Endothelial cell of umbilical vein (primary cell): ENCODE results near the gene AFG1L. TPM values are rescaled to one million over a fixed set of nuclear protein-coding genes. Genes with fewer than 3 reads are reported as not detected.
"Not testable (repeated sequence)": the region's sequence is repeated elsewhere in the genome, so short reads cannot be mapped to it uniquely, and the experiment has no call there.

Experiments used
- BruUV-seq: library from RNA; stranded (reverse); fragments of 400-500 nt; replicated peaks from 2 replicates; lab custom pipeline; 2021; lab: Mats Ljungman, UMichigan
- CTCF ChIA-PET: fragments of 300-600, 350-600 bp; sonication (Branson Sonifier 250); formaldehyde crosslinking; loops from one replicate; lab custom pipeline; 2021; ENCODE audit warnings: antibody characterized with exemption, inconsistent platforms; lab: Charles Lee
- POLR2A ChIA-PET: fragments of 300-600, 350-600 bp; sonication (Branson Sonifier 250); formaldehyde crosslinking; loops from one replicate; lab custom pipeline; 2021; ENCODE audit warnings: antibody characterized with exemption, inconsistent platforms; lab: Charles Lee
- DNase-seq: peaks from one replicate; pipeline ENCODE4 v3.0.0-alpha.2; 2011; ENCODE audit warnings: low read depth, low spot score
- FAIRE-seq: peaks from 2 replicates; lab custom pipeline; 2011; peaks lifted over from hg19 to GRCh38; lab: Jason Lieb, UNC
- H2AFZ ChIP-seq: 2 replicates; pipeline ENCODE4 v1.6.0; 2012; ENCODE audit warnings: low read depth, low read length, control low read depth, inconsistent platforms
- H3K27ac ChIP-seq: 2 replicates; pipeline ENCODE4 v1.5.1; 2011; ENCODE audit warnings: low read depth, mild to moderate bottlenecking, control low read depth, low read length, moderate library complexity; ENCODE audit not compliant: insufficient read depth
- H3K27me3 ChIP-seq, 2 experiments: 2 replicates each; pipeline versions ENCODE4 v1.6.0 to v1.6.1; 2011; ENCODE audit warnings: low read length in 2 of 2, mixed read lengths in 1 of 2; ENCODE audit not compliant: control insufficient read depth in 2 of 2, insufficient read depth in 2 of 2
- H3K36me3 ChIP-seq, 2 experiments: 2 replicates in 1 of 2; 3 replicates in 1 of 2; pipeline ENCODE4 v1.5.1; 2011; ENCODE audit warnings: low read length in 2 of 2, mild to moderate bottlenecking in 1 of 2, moderate library complexity in 1 of 2; ENCODE audit not compliant: control insufficient read depth in 2 of 2, insufficient read depth in 2 of 2; ENCODE audit errors: extremely low read depth in 1 of 2
- H3K4me1 ChIP-seq: 3 replicates; pipeline ENCODE4 v1.5.1; 2011; ENCODE audit warnings: mild to moderate bottlenecking, low read length; ENCODE audit not compliant: control insufficient read depth, insufficient read depth; ENCODE audit errors: extremely low read depth
- H3K4me2 ChIP-seq: 2 replicates; pipeline ENCODE4 v1.6.1; 2011; ENCODE audit warnings: low read length, control low read depth, mixed read lengths; ENCODE audit not compliant: insufficient read depth
- H3K4me3 ChIP-seq, 3 experiments: fragments of 200-600 bp in 1 of 3; sonication (generic), shearing (Covaris generic) in 1 of 3; replicated peaks in 1 of 3; 2 replicates each; pipeline ENCODE4 v1.5.1; 2011 to 2016; ENCODE audit warnings: control low read depth in 3 of 3, low read length in 3 of 3, mild to moderate bottlenecking in 2 of 3, inconsistent platforms in 1 of 3, low read depth in 1 of 3, moderate library complexity in 1 of 3; ENCODE audit not compliant: insufficient read depth in 1 of 3
- H3K79me2 ChIP-seq: 2 replicates; pipeline ENCODE4 v1.6.0; 2012; ENCODE audit warnings: low read length, inconsistent platforms; ENCODE audit not compliant: control insufficient read depth, insufficient read depth
- H3K9ac ChIP-seq: replicated peaks from 2 replicates; pipeline ENCODE3; 2011; ENCODE audit warnings: low read length, control low read depth; ENCODE audit not compliant: insufficient read depth; ENCODE audit errors: extremely low read depth
- H3K9me1 ChIP-seq: replicated peaks from 3 replicates; pipeline ENCODE4 v1.6.0; 2011; ENCODE audit warnings: mild to moderate bottlenecking, low read length; ENCODE audit not compliant: control insufficient read depth, insufficient read depth; ENCODE audit errors: extremely low read depth
- H3K9me3 ChIP-seq: replicated peaks from 2 replicates; pipeline ENCODE4 v1.5.1; 2012; ENCODE audit warnings: low read length, inconsistent platforms; ENCODE audit not compliant: control insufficient read depth, insufficient read depth
- H4K20me1 ChIP-seq: replicated peaks from 2 replicates; pipeline ENCODE3; 2011; ENCODE audit warnings: mild to moderate bottlenecking, low read length; ENCODE audit not compliant: control insufficient read depth, insufficient read depth; ENCODE audit errors: extremely low read depth
- CTCF ChIP-seq, 2 donors: IDR thresholded peaks; 1 replicate in 1 of 2; 2 replicates in 1 of 2; pipeline ENCODE4 v1.5.1; 2011; ENCODE audit warnings: low read length in 2 of 2, mild to moderate bottlenecking in 2 of 2, moderate library complexity in 2 of 2, control low read depth in 1 of 2, inconsistent platforms in 1 of 2, low read depth in 1 of 2; ENCODE audit not compliant: insufficient read depth in 1 of 2; ENCODE audit errors: extremely low read depth in 1 of 2
- EZH2 ChIP-seq: IDR thresholded peaks from 2 replicates; pipeline ENCODE4 v1.6.1; 2012; ENCODE audit warnings: borderline replicate concordance, low read depth, mild to moderate bottlenecking, moderate library complexity, low read length, inconsistent platforms; ENCODE audit not compliant: severe bottlenecking
- FOS ChIP-seq: IDR thresholded peaks from 2 replicates; pipeline ENCODE4 v1.6.1; 2011; ENCODE audit warnings: mild to moderate bottlenecking, low read length, moderate library complexity, borderline replicate concordance; ENCODE audit not compliant: insufficient read depth
- GATA2 ChIP-seq: IDR thresholded peaks from 2 replicates; pipeline ENCODE4 v1.7.0; 2011; ENCODE audit warnings: low read depth, mild to moderate bottlenecking, moderate library complexity, mixed read lengths, low read length; ENCODE audit not compliant: insufficient read length, insufficient read depth
- JUN ChIP-seq: IDR thresholded peaks from 2 replicates; pipeline ENCODE4 v1.6.1; 2011; ENCODE audit warnings: borderline replicate concordance, low read depth; ENCODE audit not compliant: insufficient read length, insufficient read depth
- MAX ChIP-seq: IDR thresholded peaks from 2 replicates; pipeline ENCODE4 v1.6.1; 2011; ENCODE audit not compliant: insufficient read depth, insufficient read length
- MYC ChIP-seq: IDR thresholded peaks from one replicate; pipeline ENCODE4 v1.6.1; 2011; ENCODE audit warnings: mild to moderate bottlenecking, low read depth, low read length
- POLR2A ChIP-seq: IDR thresholded peaks from 2 replicates; pipeline ENCODE4 v1.6.1; 2012; ENCODE audit warnings: low read depth, mild to moderate bottlenecking, control low read depth, low read length
- POLR2AphosphoS5 ChIP-seq: IDR thresholded peaks from 2 replicates; pipeline ENCODE4 v1.6.1; 2012; ENCODE audit warnings: low read depth, mild to moderate bottlenecking, control low read depth, low read length, moderate library complexity; ENCODE audit not compliant: insufficient read depth
- dilution Hi-C: fragments of 300-500 bp; cut with MboI; formaldehyde crosslinking; loops from one replicate; pipeline ENCODE4 v1.15.0; 2019; ENCODE audit warnings: low sequenced_read_pairs; ENCODE audit not compliant: extremely low pct_ligation_motif_present
- intact Hi-C: fragments of 100-400 bp; cut with micrococcal nuclease; formaldehyde crosslinking; loops from one replicate; pipeline ENCODE4 v1.10.0; 2022
- polyA plus RNA-seq, 4 experiments: library from polyadenylated mRNA; depleted of rRNA in 3 of 4; stranded (reverse) in 3 of 4; unstranded in 1 of 4; fragments of >200 nt; gene quantifications; 2 replicates each; pipeline versions ENCODE4 v1.2.1 to v1.2.3, GENCODE V29; 2011 to 2012; ENCODE audit warnings: missing spikeins in 1 of 4
- total RNA-seq: library from RNA; stranded (reverse); gene quantifications from 2 replicates; pipeline ENCODE4 v1.2.3, GENCODE V29; 2021

AFG1L gene
- total and polyA plus RNA-seq, 2 donors (not counting 3 experiments of a cell fraction or from before 2014, with no cell fraction given) = 1.0 to 6.2 TPM

- Histone ChIP-seq H3K4me1 (no peaks in the 10 kb centered on the region), H2AFZ (no peak overlapping the region), H3K9me1 (no peaks in the 10 kb centered on the region), H3K27me3 (no peaks in the 10 kb centered on the region), H3K4me3 (no peak overlapping the region), H3K4me2 (no peak overlapping the region), H3K9me3 (no peaks in the 10 kb centered on the region), H4K20me1 (no peaks in the 10 kb centered on the region), H3K36me3 (no peaks in the 10 kb centered on the region), H3K9ac (no peak overlapping the region), H3K27ac (no peak overlapping the region), H3K79me2 (no peaks in the 10 kb centered on the region)
- TF ChIP-seq CTCF (IDR thresholded peaks at IDR 0.05; ENCODE audit: extremely low read depth in 1 of 2, insufficient read depth in 1 of 2, low read depth in 1 of 2, low read length in 2 of 2) (no peak), EZH2 (no peak), MYC (no peak), FOS (no peak), GATA2 (no peak), MAX (no peak), POLR2AphosphoS5 (no peak), POLR2A (no peak), JUN (no peak)
- no peak for FAIRE-seq
- no peak for DNase-seq
- BruUV-seq = no TSS peak
- ChIA-PET CTCF (no interaction called here), POLR2A (no interaction called here)
- dilution Hi-C loops (no loop called here), intact Hi-C loops (no loop called here)
These were observed 26.0 kb upstream of the AFG1L start for GRCh38 chr6:108268845-108269244.

- H3K9me3 ChIP-seq, H3K36me3 ChIP-seq, H3K9me1 ChIP-seq, H3K9ac ChIP-seq, H3K27ac ChIP-seq, CTCF ChIA-PET, POLR2A ChIA-PET, intact Hi-C loops, H3K4me2 ChIP-seq, H3K79me2 ChIP-seq, FAIRE-seq, H4K20me1 ChIP-seq, dilution Hi-C loops, H3K4me1 ChIP-seq, DNase-seq, H2AFZ ChIP-seq, H3K4me3 ChIP-seq, BruUV-seq, H3K27me3 ChIP-seq: not testable (repeated sequence)
These were observed 24.9 kb upstream of the AFG1L start for GRCh38 chr6:108269955-108270354.
